DND-41 (cell line): ENCODE data around the gene CRTC3.
"Not testable (repeated sequence)": the region's sequence is repeated elsewhere in the genome, so short reads cannot be mapped to it uniquely, and the experiment has no call there.

Experiments used
- ATAC-seq: fragments of 200-7000 bp; cut with Tn5 transposase; 3 replicates; pipeline ENCODE4 v1.9.1; 2021; ENCODE audit warnings: low read depth; ENCODE audit not compliant: insufficient read depth
- DNase-seq: peaks from one replicate; pipeline ENCODE4 v3.0.0-alpha.2; 2020
- H2AFZ ChIP-seq: 2 replicates; pipeline ENCODE4 v1.6.0; 2012; ENCODE audit warnings: low read depth, low read length
- H3K27ac ChIP-seq: 2 replicates; pipeline ENCODE4 v1.5.1; 2012; ENCODE audit warnings: low read length, inconsistent platforms
- H3K27me3 ChIP-seq: fragments of 200-600 bp; sonication (generic); 2 replicates; pipeline ENCODE4 v1.6.0; 2012; ENCODE audit warnings: low read length, mild to moderate bottlenecking, inconsistent platforms; ENCODE audit not compliant: insufficient read depth, poor library complexity
- H3K36me3 ChIP-seq: 2 replicates; pipeline ENCODE4 v1.5.1; 2012; ENCODE audit warnings: low read length, inconsistent platforms; ENCODE audit not compliant: insufficient read depth
- H3K4me1 ChIP-seq: 2 replicates; pipeline ENCODE4 v1.5.1; 2012; ENCODE audit warnings: mild to moderate bottlenecking, low read length; ENCODE audit not compliant: insufficient read depth
- H3K4me2 ChIP-seq: 2 replicates; pipeline ENCODE4 v1.6.0; 2012; ENCODE audit warnings: mild to moderate bottlenecking, moderate library complexity, low read length, inconsistent platforms; ENCODE audit not compliant: insufficient read depth
- H3K4me3 ChIP-seq, 2 experiments: fragments of 200-600 bp in 1 of 2; shearing (Covaris generic) in 1 of 2; 2 replicates each; pipeline ENCODE4 v1.5.1; 2012 to 2016; ENCODE audit warnings: inconsistent platforms in 2 of 2, low read length in 2 of 2, mild to moderate bottlenecking in 2 of 2, low read depth in 1 of 2, moderate library complexity in 1 of 2
- H3K79me2 ChIP-seq: 2 replicates; pipeline ENCODE4 v1.6.0; 2012; ENCODE audit warnings: low read length, inconsistent platforms; ENCODE audit not compliant: insufficient read depth
- H3K9ac ChIP-seq: 2 replicates; pipeline ENCODE4 v1.6.0; 2012; ENCODE audit warnings: low read depth, mild to moderate bottlenecking, inconsistent platforms, low read length, moderate library complexity
- H3K9me3 ChIP-seq: 2 replicates; pipeline ENCODE4 v1.5.1; 2012; ENCODE audit warnings: low read length, moderate library complexity, mild to moderate bottlenecking, inconsistent platforms; ENCODE audit not compliant: insufficient read depth, severe bottlenecking
- H4K20me1 ChIP-seq: 2 replicates; pipeline ENCODE4 v1.6.0; 2012; ENCODE audit warnings: low read length; ENCODE audit not compliant: insufficient read depth
- EZH2 ChIP-seq: IDR thresholded peaks from 3 replicates; pipeline ENCODE4 v1.6.1; 2012; ENCODE audit warnings: borderline replicate concordance, low read depth, mild to moderate bottlenecking, moderate library complexity, low read length, inconsistent platforms; ENCODE audit not compliant: severe bottlenecking
- TF ChIP-seq, protein P1 (sequence below): IDR thresholded peaks from 2 replicates; pipeline ENCODE4 v1.5.1; 2012; ENCODE audit warnings: borderline replicate concordance, low read length, moderate library complexity, mild to moderate bottlenecking; ENCODE audit not compliant: poor library complexity, severe bottlenecking; ENCODE audit errors: extremely low read depth

CRTC3 gene

DNA sequence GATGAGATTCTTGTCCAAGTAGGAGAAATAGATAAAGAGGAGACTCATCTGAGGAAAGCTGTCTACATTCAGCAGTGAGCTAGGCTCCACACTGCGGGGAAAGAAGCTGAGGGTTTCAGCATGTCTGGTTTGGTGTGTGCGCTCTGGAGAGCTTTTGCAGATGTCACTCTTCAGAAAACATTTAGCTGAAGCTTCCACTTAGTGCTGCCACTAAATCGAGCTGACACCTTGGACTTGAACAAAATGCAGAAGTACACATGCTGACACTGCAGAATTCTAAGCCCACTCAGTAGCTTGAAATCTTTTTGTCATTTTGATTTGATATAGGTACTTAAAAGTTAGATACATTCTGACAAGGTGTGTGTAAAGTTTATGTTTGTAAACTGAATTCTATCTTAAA, 32.3 kb upstream of the CRTC3 start:
- ATAC-seq (no peak), DNase-seq (no peak)
- Histone ChIP-seq H3K4me1 (no peaks in the 10 kb centered on the region), H3K9ac (no peak overlapping the region), H4K20me1 (no peaks in the 10 kb centered on the region), H3K79me2 (no peaks in the 10 kb centered on the region), H3K4me2 (no peak overlapping the region), H3K36me3 (peaks cover 75% of the 10 kb centered on the region), H2AFZ (no peak overlapping the region), H3K9me3 (no peaks in the 10 kb centered on the region), H3K27ac (no peak overlapping the region), H3K27me3 (no peaks in the 10 kb centered on the region), H3K4me3 (no peak overlapping the region)
- TF ChIP-seq, protein P1, sequence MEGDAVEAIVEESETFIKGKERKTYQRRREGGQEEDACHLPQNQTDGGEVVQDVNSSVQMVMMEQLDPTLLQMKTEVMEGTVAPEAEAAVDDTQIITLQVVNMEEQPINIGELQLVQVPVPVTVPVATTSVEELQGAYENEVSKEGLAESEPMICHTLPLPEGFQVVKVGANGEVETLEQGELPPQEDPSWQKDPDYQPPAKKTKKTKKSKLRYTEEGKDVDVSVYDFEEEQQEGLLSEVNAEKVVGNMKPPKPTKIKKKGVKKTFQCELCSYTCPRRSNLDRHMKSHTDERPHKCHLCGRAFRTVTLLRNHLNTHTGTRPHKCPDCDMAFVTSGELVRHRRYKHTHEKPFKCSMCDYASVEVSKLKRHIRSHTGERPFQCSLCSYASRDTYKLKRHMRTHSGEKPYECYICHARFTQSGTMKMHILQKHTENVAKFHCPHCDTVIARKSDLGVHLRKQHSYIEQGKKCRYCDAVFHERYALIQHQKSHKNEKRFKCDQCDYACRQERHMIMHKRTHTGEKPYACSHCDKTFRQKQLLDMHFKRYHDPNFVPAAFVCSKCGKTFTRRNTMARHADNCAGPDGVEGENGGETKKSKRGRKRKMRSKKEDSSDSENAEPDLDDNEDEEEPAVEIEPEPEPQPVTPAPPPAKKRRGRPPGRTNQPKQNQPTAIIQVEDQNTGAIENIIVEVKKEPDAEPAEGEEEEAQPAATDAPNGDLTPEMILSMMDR, result no peak
- TF ChIP-seq EZH2, result no peak

DNA sequence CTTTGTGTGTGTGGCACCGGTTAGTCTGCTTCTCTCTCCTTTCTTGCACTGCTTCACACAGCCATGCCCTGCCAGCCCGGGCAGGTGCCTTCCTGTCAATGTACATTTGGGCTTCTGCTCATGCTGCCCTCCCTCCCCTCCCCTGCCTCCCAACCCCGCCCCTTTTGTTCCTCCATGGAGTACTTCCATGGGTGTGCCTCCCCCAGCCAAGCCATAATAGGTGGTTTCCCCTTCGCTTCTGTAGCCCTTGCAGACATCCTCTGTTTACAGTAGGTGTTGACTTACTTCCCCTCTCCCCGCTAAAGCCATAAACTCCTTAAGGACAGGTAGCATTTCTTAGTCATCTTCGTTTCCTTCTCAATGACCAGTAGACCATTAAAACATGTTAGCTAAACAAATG, 31.8 kb upstream of the CRTC3 start:
- H3K4me1 ChIP-seq, result no peaks in the 10 kb centered on the region
- H3K79me2 ChIP-seq, result no peaks in the 10 kb centered on the region
- TF ChIP-seq EZH2, result no peak
- TF ChIP-seq, protein P1, result no peak
- H3K27me3 ChIP-seq, result no peaks in the 10 kb centered on the region
- no peaks in the 10 kb centered on the region for H4K20me1 ChIP-seq
- H3K36me3 ChIP-seq, result peaks cover 70% of the 10 kb centered on the region
- no peaks in the 10 kb centered on the region for H3K9me3 ChIP-seq
- H3K9ac ChIP-seq, result no peak overlapping the region
- no peak overlapping the region for H3K4me3 ChIP-seq
- no peak overlapping the region for H3K4me2 ChIP-seq
- H3K27ac ChIP-seq, result no peak overlapping the region
- H2AFZ ChIP-seq, result no peak overlapping the region
- ATAC-seq, result no peak
- no peak for DNase-seq

DNA sequence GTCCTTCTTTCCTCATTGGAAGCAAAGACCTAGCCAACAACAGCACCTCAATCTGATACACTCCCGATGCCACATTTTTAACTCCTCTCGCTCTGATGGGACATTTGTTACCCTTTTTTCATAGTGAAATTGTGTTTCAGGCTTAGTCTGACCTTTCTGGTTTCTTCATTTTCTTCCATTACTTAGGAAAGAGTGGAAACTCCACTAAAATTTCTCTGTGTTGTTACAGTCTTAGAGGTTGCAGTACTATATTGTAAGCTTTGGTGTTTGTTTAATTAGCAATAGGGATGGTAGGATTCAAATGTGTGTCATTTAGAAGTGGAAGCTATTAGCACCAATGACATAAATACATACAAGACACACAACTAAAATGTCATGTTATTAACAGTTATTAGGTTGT, 29.6 kb upstream of the CRTC3 start:
- no peaks in the 10 kb centered on the region for H3K79me2 ChIP-seq
- DNase-seq, result no peak
- H3K4me2 ChIP-seq, result no peak overlapping the region
- no peak overlapping the region for H3K9ac ChIP-seq
- no peak overlapping the region for H2AFZ ChIP-seq
- peaks cover 51% of the 10 kb centered on the region for H3K36me3 ChIP-seq
- no peak for TF ChIP-seq EZH2
- TF ChIP-seq, protein P1, result no peak
- H3K27ac ChIP-seq, result no peak overlapping the region
- no peak for ATAC-seq
- H4K20me1 ChIP-seq, result no peaks in the 10 kb centered on the region
- no peaks in the 10 kb centered on the region for H3K27me3 ChIP-seq
- no peaks in the 10 kb centered on the region for H3K9me3 ChIP-seq
- no peak overlapping the region for H3K4me3 ChIP-seq
- H3K4me1 ChIP-seq, result no peaks in the 10 kb centered on the region

DNA sequence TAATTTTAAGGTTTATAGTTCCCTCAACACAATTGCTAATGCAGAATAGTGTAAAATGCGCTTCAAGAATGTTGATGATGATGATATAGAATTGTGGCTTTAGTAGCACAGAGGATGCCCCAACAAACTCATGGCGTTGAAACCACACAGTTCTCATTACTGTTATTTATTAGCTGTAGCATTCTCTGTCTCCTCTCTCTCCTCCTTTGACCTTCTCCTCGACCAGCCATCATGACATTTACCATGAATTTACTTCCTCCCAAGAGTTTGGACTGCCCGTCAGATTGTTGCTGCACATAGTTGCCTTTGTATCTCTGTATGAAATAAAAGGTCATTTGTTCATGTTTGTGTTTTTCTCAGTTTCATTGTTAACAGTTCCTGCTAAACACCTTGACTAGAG, 27.8 kb upstream of the CRTC3 start:
- Histone ChIP-seq H3K9ac (no peak overlapping the region), H3K4me3 (no peak overlapping the region), H3K4me2 (no peak overlapping the region), H3K79me2 (no peaks in the 10 kb centered on the region), H3K27me3 (no peaks in the 10 kb centered on the region), H3K27ac (no peak overlapping the region), H4K20me1 (no peaks in the 10 kb centered on the region), H2AFZ (no peak overlapping the region), H3K36me3 (peaks cover 40% of the 10 kb centered on the region), H3K9me3 (no peaks in the 10 kb centered on the region), H3K4me1 (no peaks in the 10 kb centered on the region)
- DNase-seq, result no peak
- no peak for ATAC-seq
- TF ChIP-seq, protein P1, result no peak
- no peak for TF ChIP-seq EZH2

DNA sequence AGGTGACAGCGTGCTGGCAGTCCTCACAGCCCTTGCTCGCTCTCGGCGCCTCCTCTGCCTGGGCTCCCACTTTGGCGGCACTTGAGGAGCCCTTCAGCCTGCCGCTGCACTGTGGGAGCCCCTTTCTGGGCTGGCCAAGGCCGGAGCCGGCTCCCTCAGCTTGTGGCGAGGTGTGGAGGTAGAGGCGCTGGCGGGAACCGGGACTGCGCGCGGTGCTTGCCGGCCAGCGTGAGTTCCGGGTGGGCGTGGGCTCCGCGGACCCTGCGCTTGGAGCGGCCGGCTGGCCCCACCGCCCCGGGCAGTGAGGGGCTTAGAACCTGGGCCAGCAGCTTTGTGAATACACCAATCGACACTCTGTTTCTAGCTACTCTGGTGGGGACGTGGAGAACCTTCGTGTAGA, 18.9 kb upstream of the CRTC3 start:
- H2AFZ ChIP-seq, H3K4me3 ChIP-seq, DNase-seq, H3K4me2 ChIP-seq, ATAC-seq, H3K79me2 ChIP-seq, H3K4me1 ChIP-seq, H4K20me1 ChIP-seq, H3K27me3 ChIP-seq, H3K9ac ChIP-seq, H3K36me3 ChIP-seq, H3K9me3 ChIP-seq, H3K27ac ChIP-seq: not testable (repeated sequence)
